ENCODE measurements around the gene G2E3.

DNA sequence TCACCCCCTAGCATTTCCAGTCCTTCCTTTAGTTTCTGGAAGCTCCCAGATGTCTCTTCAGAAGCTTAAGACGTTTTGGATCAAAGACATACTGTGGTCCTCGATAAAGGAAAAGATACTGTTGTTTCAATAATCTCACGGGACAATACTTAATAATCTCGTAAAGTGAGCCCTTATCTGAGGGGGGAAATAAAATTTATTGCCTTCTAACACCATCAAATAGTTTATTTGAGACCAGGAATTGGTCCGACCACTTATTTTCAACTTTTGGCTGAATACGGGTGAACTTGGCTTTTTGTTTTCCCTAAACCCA is 640 bp upstream of the G2E3 start:
- TF ChIP-seq CTCF (IDR thresholded peaks at IDR 0.05) (no peak), EZH2 (IDR thresholded peaks at IDR 0.05) (no peak), EZH2phosphoT487 (IDR thresholded peaks at IDR 0.05) (no peak)

Measured in neural progenitor cell (in vitro differentiated cells).